ENCODE results near the gene EIF4G1. TPM values are rescaled to one million over a fixed set of nuclear protein-coding genes. Genes with fewer than 3 reads are reported as not detected.

The EIF4G1 gene
- total and polyA plus RNA-seq, 2 of the 8 experiments (the other 6 are each of a cell fraction or from before 2014, with no cell fraction given): 318 to 473 TPM

- TF ChIP-seq CHD7 (IDR thresholded peaks at IDR 0.05; ENCODE audit: insufficient replicate concordance, low read length): no peak
- no peak for TF ChIP-seq GABPA (IDR thresholded peaks at IDR 0.05; ENCODE audit: borderline replicate concordance, insufficient read depth, low read length)
- no peak for TF ChIP-seq KDM4A (IDR thresholded peaks at IDR 0.05; ENCODE audit: low read depth, low read length, severe bottlenecking)
- TF ChIP-seq SIN3A (conservative IDR thresholded peaks at IDR 0.05 in 1 of 2, IDR thresholded peaks at IDR 0.05 in 1 of 2; ENCODE audit: low read depth in 1 of 2, low read length in 2 of 2): no peak
- no peak for TF ChIP-seq RAD21 (IDR thresholded peaks at IDR 0.05 in 1 of 2, conservative IDR thresholded peaks at IDR 0.05 in 1 of 2; ENCODE audit: low read depth in 2 of 2, low read length in 2 of 2)
- no peak for TF ChIP-seq MAX (IDR thresholded peaks at IDR 0.05)
- TF ChIP-seq SAP30 (IDR thresholded peaks at IDR 0.05; ENCODE audit: insufficient read depth, insufficient replicate concordance, low read length): no peak
- no peak for TF ChIP-seq KDM1A (IDR thresholded peaks at IDR 0.05; ENCODE audit: borderline replicate concordance, low read length)
- TF ChIP-seq SP4 (IDR thresholded peaks at IDR 0.05; ENCODE audit: low read length): no peak
Measured at GRCh38 chr3:184352897-184353545, 38.6 kb downstream of the EIF4G1 start (continued).

Measured in H1 (cell line).